Endothelial cell of umbilical vein (primary cell): Measurements from ENCODE around the gene ASNSD1. TPM values are rescaled to one million over a fixed set of nuclear protein-coding genes. Genes with fewer than 3 reads are reported as not detected.

Source experiments
- BruUV-seq: library from RNA; stranded (reverse); fragments of 400-500 nt; replicated peaks from 2 replicates; lab custom pipeline; 2021; lab: Mats Ljungman, UMichigan
- CTCF ChIA-PET: fragments of 300-600, 350-600 bp; sonication (Branson Sonifier 250); formaldehyde crosslinking; loops from one replicate; lab custom pipeline; 2021; ENCODE audit warnings: antibody characterized with exemption, inconsistent platforms; lab: Charles Lee
- POLR2A ChIA-PET: fragments of 300-600, 350-600 bp; sonication (Branson Sonifier 250); formaldehyde crosslinking; loops from one replicate; lab custom pipeline; 2021; ENCODE audit warnings: antibody characterized with exemption, inconsistent platforms; lab: Charles Lee
- DNase-seq: peaks from one replicate; pipeline ENCODE4 v3.0.0-alpha.2; 2011; ENCODE audit warnings: low read depth, low spot score
- FAIRE-seq: peaks from 2 replicates; lab custom pipeline; 2011; peaks lifted over from hg19 to GRCh38; lab: Jason Lieb, UNC
- H2AFZ ChIP-seq: 2 replicates; pipeline ENCODE4 v1.6.0; 2012; ENCODE audit warnings: low read depth, low read length, control low read depth, inconsistent platforms
- H3K27ac ChIP-seq: 2 replicates; pipeline ENCODE4 v1.5.1; 2011; ENCODE audit warnings: low read depth, mild to moderate bottlenecking, control low read depth, low read length, moderate library complexity; ENCODE audit not compliant: insufficient read depth
- H3K27me3 ChIP-seq, 2 experiments: 2 replicates each; pipeline versions ENCODE4 v1.6.0 to v1.6.1; 2011; ENCODE audit warnings: low read length in 2 of 2, mixed read lengths in 1 of 2; ENCODE audit not compliant: control insufficient read depth in 2 of 2, insufficient read depth in 2 of 2
- H3K36me3 ChIP-seq, 2 experiments: 2 replicates in 1 of 2; 3 replicates in 1 of 2; pipeline ENCODE4 v1.5.1; 2011; ENCODE audit warnings: low read length in 2 of 2, mild to moderate bottlenecking in 1 of 2, moderate library complexity in 1 of 2; ENCODE audit not compliant: control insufficient read depth in 2 of 2, insufficient read depth in 2 of 2; ENCODE audit errors: extremely low read depth in 1 of 2
- H3K4me1 ChIP-seq: 3 replicates; pipeline ENCODE4 v1.5.1; 2011; ENCODE audit warnings: mild to moderate bottlenecking, low read length; ENCODE audit not compliant: control insufficient read depth, insufficient read depth; ENCODE audit errors: extremely low read depth
- H3K4me2 ChIP-seq: 2 replicates; pipeline ENCODE4 v1.6.1; 2011; ENCODE audit warnings: low read length, control low read depth, mixed read lengths; ENCODE audit not compliant: insufficient read depth
- H3K4me3 ChIP-seq, 3 experiments: fragments of 200-600 bp in 1 of 3; sonication (generic), shearing (Covaris generic) in 1 of 3; replicated peaks in 1 of 3; 2 replicates each; pipeline ENCODE4 v1.5.1; 2011 to 2016; ENCODE audit warnings: control low read depth in 3 of 3, low read length in 3 of 3, mild to moderate bottlenecking in 2 of 3, inconsistent platforms in 1 of 3, low read depth in 1 of 3, moderate library complexity in 1 of 3; ENCODE audit not compliant: insufficient read depth in 1 of 3
- H3K79me2 ChIP-seq: 2 replicates; pipeline ENCODE4 v1.6.0; 2012; ENCODE audit warnings: low read length, inconsistent platforms; ENCODE audit not compliant: control insufficient read depth, insufficient read depth
- H3K9ac ChIP-seq: replicated peaks from 2 replicates; pipeline ENCODE3; 2011; ENCODE audit warnings: low read length, control low read depth; ENCODE audit not compliant: insufficient read depth; ENCODE audit errors: extremely low read depth
- H3K9me1 ChIP-seq: replicated peaks from 3 replicates; pipeline ENCODE4 v1.6.0; 2011; ENCODE audit warnings: mild to moderate bottlenecking, low read length; ENCODE audit not compliant: control insufficient read depth, insufficient read depth; ENCODE audit errors: extremely low read depth
- H3K9me3 ChIP-seq: replicated peaks from 2 replicates; pipeline ENCODE4 v1.5.1; 2012; ENCODE audit warnings: low read length, inconsistent platforms; ENCODE audit not compliant: control insufficient read depth, insufficient read depth
- H4K20me1 ChIP-seq: replicated peaks from 2 replicates; pipeline ENCODE3; 2011; ENCODE audit warnings: mild to moderate bottlenecking, low read length; ENCODE audit not compliant: control insufficient read depth, insufficient read depth; ENCODE audit errors: extremely low read depth
- CTCF ChIP-seq, 2 donors: IDR thresholded peaks; 1 replicate in 1 of 2; 2 replicates in 1 of 2; pipeline ENCODE4 v1.5.1; 2011; ENCODE audit warnings: low read length in 2 of 2, mild to moderate bottlenecking in 2 of 2, moderate library complexity in 2 of 2, control low read depth in 1 of 2, inconsistent platforms in 1 of 2, low read depth in 1 of 2; ENCODE audit not compliant: insufficient read depth in 1 of 2; ENCODE audit errors: extremely low read depth in 1 of 2
- FOS ChIP-seq: IDR thresholded peaks from 2 replicates; pipeline ENCODE4 v1.6.1; 2011; ENCODE audit warnings: mild to moderate bottlenecking, low read length, moderate library complexity, borderline replicate concordance; ENCODE audit not compliant: insufficient read depth
- GATA2 ChIP-seq: IDR thresholded peaks from 2 replicates; pipeline ENCODE4 v1.7.0; 2011; ENCODE audit warnings: low read depth, mild to moderate bottlenecking, moderate library complexity, mixed read lengths, low read length; ENCODE audit not compliant: insufficient read length, insufficient read depth
- JUN ChIP-seq: IDR thresholded peaks from 2 replicates; pipeline ENCODE4 v1.6.1; 2011; ENCODE audit warnings: borderline replicate concordance, low read depth; ENCODE audit not compliant: insufficient read length, insufficient read depth
- MAX ChIP-seq: IDR thresholded peaks from 2 replicates; pipeline ENCODE4 v1.6.1; 2011; ENCODE audit not compliant: insufficient read depth, insufficient read length
- MYC ChIP-seq: IDR thresholded peaks from one replicate; pipeline ENCODE4 v1.6.1; 2011; ENCODE audit warnings: mild to moderate bottlenecking, low read depth, low read length
- POLR2A ChIP-seq: IDR thresholded peaks from 2 replicates; pipeline ENCODE4 v1.6.1; 2012; ENCODE audit warnings: low read depth, mild to moderate bottlenecking, control low read depth, low read length
- POLR2AphosphoS5 ChIP-seq: IDR thresholded peaks from 2 replicates; pipeline ENCODE4 v1.6.1; 2012; ENCODE audit warnings: low read depth, mild to moderate bottlenecking, control low read depth, low read length, moderate library complexity; ENCODE audit not compliant: insufficient read depth
- dilution Hi-C: fragments of 300-500 bp; cut with MboI; formaldehyde crosslinking; loops from one replicate; pipeline ENCODE4 v1.15.0; 2019; ENCODE audit warnings: low sequenced_read_pairs; ENCODE audit not compliant: extremely low pct_ligation_motif_present
- intact Hi-C: fragments of 100-400 bp; cut with micrococcal nuclease; formaldehyde crosslinking; loops from one replicate; pipeline ENCODE4 v1.10.0; 2022
- polyA plus RNA-seq, 4 experiments: library from polyadenylated mRNA; depleted of rRNA in 3 of 4; stranded (reverse) in 3 of 4; unstranded in 1 of 4; fragments of >200 nt; gene quantifications; 2 replicates each; pipeline versions ENCODE4 v1.2.1 to v1.2.3, GENCODE V29; 2011 to 2012; ENCODE audit warnings: missing spikeins in 1 of 4
- total RNA-seq: library from RNA; stranded (reverse); gene quantifications from 2 replicates; pipeline ENCODE4 v1.2.3, GENCODE V29; 2021

ASNSD1 gene
- total and polyA plus RNA-seq, 2 donors (not counting 3 experiments of a cell fraction or from before 2014, with no cell fraction given) = 15.8 to 39.5 TPM

GRCh38 chr2:189669913-189670312 lies 8.7 kb downstream of the ASNSD1 start:
- dilution Hi-C loops = no loop called here
- FAIRE-seq = no peak
- H3K27ac ChIP-seq = no peak overlapping the region
- intact Hi-C loops = no loop called here
- no peak overlapping the region for H2AFZ ChIP-seq
- CTCF ChIA-PET = interaction anchor here (0.7 to 5.8 kb wide), 2 partner anchors 8 to 93 kb away, joined by 3 to 42 read pairs; partner anchors contain the start of gene ASNSD1
- peaks cover 9% of the 10 kb centered on the region for H3K4me1 ChIP-seq
- peaks cover 7 to 9% of the 10 kb centered on the region in 2 experiments for H3K36me3 ChIP-seq
- no peak overlapping the region for H3K4me2 ChIP-seq
- H3K4me3 ChIP-seq = no peak overlapping the region
- no TSS peak for BruUV-seq
- TF ChIP-seq MAX (no peak), JUN (no peak), GATA2 (no peak), FOS (no peak), CTCF (IDR thresholded peaks at IDR 0.05; ENCODE audit: extremely low read depth in 1 of 2, insufficient read depth in 1 of 2, low read depth in 1 of 2, low read length in 2 of 2) (no peak), POLR2AphosphoS5 (no peak), POLR2A (no peak), MYC (no peak)
- no peaks in the 10 kb centered on the region for H3K9me1 ChIP-seq
- no peak for DNase-seq
- no peaks in the 10 kb centered on the region for H3K27me3 ChIP-seq
- peaks cover 3% of the 10 kb centered on the region for H3K79me2 ChIP-seq
- no peaks in the 10 kb centered on the region for H3K9me3 ChIP-seq
- no peaks in the 10 kb centered on the region for H4K20me1 ChIP-seq
- POLR2A ChIA-PET = no interaction called here
- no peak overlapping the region for H3K9ac ChIP-seq
